ENCODE measurements around the gene PIGH. TPM values are rescaled to one million over a fixed set of nuclear protein-coding genes. Genes with fewer than 3 reads are reported as not detected.

The PIGH gene
- total and polyA plus RNA-seq, 2 of the 13 experiments (the other 11 are each of a cell fraction or from before 2014, with no cell fraction given), result 30.0 to 43.5 TPM

DNA sequence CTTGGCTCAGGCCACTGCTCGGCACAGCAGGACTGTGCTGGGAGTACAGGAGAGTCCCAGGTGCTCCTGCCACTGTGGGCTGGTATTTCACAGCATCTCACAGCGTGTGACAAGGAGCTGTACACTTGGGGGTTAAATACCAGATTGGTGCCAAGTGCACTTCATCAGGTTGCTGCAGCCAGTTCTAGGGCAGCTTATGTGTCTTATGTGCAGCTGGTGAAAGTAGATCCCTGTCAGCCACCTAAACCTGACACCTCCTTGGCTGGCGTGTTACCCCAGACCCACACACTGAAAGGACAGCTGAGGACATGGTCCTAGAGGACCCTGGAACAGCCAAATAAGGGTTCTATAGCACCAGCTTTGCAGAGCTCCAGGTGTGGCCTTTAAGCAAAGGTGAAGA lies 48.1 kb downstream of the PIGH start:
- in situ Hi-C loops (cut with HindIII; ENCODE audit: extremely low pct_ligation_motif_present, low pct_unique_long_range_greater_than_20kb) (no loop called here), intact Hi-C loops (cut with micrococcal nuclease; ENCODE audit: unreplicated experiment) (no loop called here)
- CTCF ChIA-PET (ENCODE audit: low intra/inter-chr PET ratio, low total read pairs), result no interaction called here
- Histone ChIP-seq H4K20me1 (ENCODE audit: insufficient read depth, low read length) (no peaks in the 10 kb centered on the region), H2AFZ (ENCODE audit: low read length) (no peak overlapping the region), H3K9ac (ENCODE audit: insufficient read depth, low read depth, low read length) (no peak overlapping the region), H3K27ac (ENCODE audit: extremely low read length, insufficient read depth, low read length) (no peak overlapping the region), H3K36me3 (replicated peaks in 1 of 2; ENCODE audit: control insufficient read depth in 1 of 2, insufficient read depth in 2 of 2, low read length in 2 of 2) (no peaks in the 10 kb centered on the region; a peak in 1 of 5 replicates), H3K79me2 (ENCODE audit: insufficient read depth, low read length) (no peaks in the 10 kb centered on the region), H3K4me2 (ENCODE audit: low read depth, low read length) (no peak overlapping the region), H3K9me3 (ENCODE audit: low read length) (no peaks in the 10 kb centered on the region), H3K27me3 (ENCODE audit: control insufficient read depth in 1 of 2, insufficient read depth in 2 of 2, low read length in 2 of 2) (no peaks in the 10 kb centered on the region), H3K4me3 (replicated peaks in 1 of 3; ENCODE audit: insufficient read depth in 1 of 3, low read depth in 2 of 3, low read length in 3 of 3) (no peak overlapping the region), H3K4me1 (ENCODE audit: insufficient read depth, low read length) (peaks cover 4% of the 10 kb centered on the region)
- FAIRE-seq, result no peak
- 100% methylated on average over 3 of the region's 3 CpGs for WGBS (ENCODE audit: low lambda C conversion rate)
- no TSS peak for BruUV-seq (replicated peaks)
- no peak for ATAC-seq
- DNase-seq (ENCODE audit: low spot score), result no peak
- POLR2A ChIA-PET, result no interaction called here
- TF ChIP-seq, protein P1, sequence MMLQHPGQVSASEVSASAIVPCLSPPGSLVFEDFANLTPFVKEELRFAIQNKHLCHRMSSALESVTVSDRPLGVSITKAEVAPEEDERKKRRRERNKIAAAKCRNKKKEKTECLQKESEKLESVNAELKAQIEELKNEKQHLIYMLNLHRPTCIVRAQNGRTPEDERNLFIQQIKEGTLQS (CRISPR knock-in tag; IDR thresholded peaks at IDR 0.05), result no peak
- TF ChIP-seq, protein P2, sequence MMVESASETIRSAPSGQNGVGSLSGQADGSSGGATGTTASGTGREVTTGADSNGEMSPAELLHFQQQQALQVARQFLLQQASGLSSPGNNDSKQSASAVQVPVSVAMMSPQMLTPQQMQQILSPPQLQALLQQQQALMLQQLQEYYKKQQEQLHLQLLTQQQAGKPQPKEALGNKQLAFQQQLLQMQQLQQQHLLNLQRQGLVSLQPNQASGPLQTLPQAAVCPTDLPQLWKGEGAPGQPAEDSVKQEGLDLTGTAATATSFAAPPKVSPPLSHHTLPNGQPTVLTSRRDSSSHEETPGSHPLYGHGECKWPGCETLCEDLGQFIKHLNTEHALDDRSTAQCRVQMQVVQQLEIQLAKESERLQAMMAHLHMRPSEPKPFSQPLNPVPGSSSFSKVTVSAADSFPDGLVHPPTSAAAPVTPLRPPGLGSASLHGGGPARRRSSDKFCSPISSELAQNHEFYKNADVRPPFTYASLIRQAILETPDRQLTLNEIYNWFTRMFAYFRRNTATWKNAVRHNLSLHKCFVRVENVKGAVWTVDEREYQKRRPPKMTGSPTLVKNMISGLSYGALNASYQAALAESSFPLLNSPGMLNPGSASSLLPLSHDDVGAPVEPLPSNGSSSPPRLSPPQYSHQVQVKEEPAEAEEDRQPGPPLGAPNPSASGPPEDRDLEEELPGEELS (CRISPR knock-in tag; IDR thresholded peaks at IDR 0.05), result no peak
- TF ChIP-seq MATR3 (CRISPR knock-in tag; IDR thresholded peaks at IDR 0.05), result no peak
- no peak for TF ChIP-seq ZNF510 (CRISPR knock-in tag; IDR thresholded peaks at IDR 0.05; ENCODE audit: low read depth)
- TF ChIP-seq MZF1 (CRISPR knock-in tag; IDR thresholded peaks at IDR 0.05; ENCODE audit: borderline replicate concordance), result no peak
- no peak for TF ChIP-seq HCFC1 (IDR thresholded peaks at IDR 0.05; ENCODE audit: low read depth, low read length)
- TF ChIP-seq FOXO1 (CRISPR knock-in tag; IDR thresholded peaks at IDR 0.05), result no peak
- no peak for TF ChIP-seq ZNF343 (CRISPR knock-in tag; IDR thresholded peaks at IDR 0.05)
- TF ChIP-seq, protein P3, sequence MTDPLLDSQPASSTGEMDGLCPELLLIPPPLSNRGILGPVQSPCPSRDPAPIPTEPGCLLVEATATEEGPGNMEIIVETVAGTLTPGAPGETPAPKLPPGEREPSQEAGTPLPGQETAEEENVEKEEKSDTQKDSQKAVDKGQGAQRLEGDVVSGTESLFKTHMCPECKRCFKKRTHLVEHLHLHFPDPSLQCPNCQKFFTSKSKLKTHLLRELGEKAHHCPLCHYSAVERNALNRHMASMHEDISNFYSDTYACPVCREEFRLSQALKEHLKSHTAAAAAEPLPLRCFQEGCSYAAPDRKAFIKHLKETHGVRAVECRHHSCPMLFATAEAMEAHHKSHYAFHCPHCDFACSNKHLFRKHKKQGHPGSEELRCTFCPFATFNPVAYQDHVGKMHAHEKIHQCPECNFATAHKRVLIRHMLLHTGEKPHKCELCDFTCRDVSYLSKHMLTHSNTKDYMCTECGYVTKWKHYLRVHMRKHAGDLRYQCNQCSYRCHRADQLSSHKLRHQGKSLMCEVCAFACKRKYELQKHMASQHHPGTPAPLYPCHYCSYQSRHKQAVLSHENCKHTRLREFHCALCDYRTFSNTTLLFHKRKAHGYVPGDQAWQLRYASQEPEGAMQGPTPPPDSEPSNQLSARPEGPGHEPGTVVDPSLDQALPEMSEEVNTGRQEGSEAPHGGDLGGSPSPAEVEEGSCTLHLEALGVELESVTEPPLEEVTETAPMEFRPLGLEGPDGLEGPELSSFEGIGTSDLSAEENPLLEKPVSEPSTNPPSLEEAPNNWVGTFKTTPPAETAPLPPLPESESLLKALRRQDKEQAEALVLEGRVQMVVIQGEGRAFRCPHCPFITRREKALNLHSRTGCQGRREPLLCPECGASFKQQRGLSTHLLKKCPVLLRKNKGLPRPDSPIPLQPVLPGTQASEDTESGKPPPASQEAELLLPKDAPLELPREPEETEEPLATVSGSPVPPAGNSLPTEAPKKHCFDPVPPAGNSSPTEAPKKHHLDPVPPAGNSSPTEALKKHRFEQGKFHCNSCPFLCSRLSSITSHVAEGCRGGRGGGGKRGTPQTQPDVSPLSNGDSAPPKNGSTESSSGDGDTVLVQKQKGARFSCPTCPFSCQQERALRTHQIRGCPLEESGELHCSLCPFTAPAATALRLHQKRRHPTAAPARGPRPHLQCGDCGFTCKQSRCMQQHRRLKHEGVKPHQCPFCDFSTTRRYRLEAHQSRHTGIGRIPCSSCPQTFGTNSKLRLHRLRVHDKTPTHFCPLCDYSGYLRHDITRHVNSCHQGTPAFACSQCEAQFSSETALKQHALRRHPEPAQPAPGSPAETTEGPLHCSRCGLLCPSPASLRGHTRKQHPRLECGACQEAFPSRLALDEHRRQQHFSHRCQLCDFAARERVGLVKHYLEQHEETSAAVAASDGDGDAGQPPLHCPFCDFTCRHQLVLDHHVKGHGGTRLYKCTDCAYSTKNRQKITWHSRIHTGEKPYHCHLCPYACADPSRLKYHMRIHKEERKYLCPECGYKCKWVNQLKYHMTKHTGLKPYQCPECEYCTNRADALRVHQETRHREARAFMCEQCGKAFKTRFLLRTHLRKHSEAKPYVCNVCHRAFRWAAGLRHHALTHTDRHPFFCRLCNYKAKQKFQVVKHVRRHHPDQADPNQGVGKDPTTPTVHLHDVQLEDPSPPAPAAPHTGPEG (CRISPR knock-in tag; IDR thresholded peaks at IDR 0.05), result no peak
- no peak for TF ChIP-seq ZNF282 (IDR thresholded peaks at IDR 0.05; ENCODE audit: partially characterized antibody)
- TF ChIP-seq, protein P4, sequence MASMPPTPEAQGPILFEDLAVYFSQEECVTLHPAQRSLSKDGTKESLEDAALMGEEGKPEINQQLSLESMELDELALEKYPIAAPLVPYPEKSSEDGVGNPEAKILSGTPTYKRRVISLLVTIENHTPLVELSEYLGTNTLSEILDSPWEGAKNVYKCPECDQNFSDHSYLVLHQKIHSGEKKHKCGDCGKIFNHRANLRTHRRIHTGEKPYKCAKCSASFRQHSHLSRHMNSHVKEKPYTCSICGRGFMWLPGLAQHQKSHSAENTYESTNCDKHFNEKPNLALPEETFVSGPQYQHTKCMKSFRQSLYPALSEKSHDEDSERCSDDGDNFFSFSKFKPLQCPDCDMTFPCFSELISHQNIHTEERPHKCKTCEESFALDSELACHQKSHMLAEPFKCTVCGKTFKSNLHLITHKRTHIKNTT (CRISPR knock-in tag; IDR thresholded peaks at IDR 0.05), result no peak
- TF ChIP-seq, protein P5, sequence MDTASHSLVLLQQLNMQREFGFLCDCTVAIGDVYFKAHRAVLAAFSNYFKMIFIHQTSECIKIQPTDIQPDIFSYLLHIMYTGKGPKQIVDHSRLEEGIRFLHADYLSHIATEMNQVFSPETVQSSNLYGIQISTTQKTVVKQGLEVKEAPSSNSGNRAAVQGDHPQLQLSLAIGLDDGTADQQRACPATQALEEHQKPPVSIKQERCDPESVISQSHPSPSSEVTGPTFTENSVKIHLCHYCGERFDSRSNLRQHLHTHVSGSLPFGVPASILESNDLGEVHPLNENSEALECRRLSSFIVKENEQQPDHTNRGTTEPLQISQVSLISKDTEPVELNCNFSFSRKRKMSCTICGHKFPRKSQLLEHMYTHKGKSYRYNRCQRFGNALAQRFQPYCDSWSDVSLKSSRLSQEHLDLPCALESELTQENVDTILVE (CRISPR knock-in tag; IDR thresholded peaks at IDR 0.05), result no peak

Data from HepG2 (cell line).